ENCODE data around the gene SLC23A1.

The SLC23A1 gene

DNA sequence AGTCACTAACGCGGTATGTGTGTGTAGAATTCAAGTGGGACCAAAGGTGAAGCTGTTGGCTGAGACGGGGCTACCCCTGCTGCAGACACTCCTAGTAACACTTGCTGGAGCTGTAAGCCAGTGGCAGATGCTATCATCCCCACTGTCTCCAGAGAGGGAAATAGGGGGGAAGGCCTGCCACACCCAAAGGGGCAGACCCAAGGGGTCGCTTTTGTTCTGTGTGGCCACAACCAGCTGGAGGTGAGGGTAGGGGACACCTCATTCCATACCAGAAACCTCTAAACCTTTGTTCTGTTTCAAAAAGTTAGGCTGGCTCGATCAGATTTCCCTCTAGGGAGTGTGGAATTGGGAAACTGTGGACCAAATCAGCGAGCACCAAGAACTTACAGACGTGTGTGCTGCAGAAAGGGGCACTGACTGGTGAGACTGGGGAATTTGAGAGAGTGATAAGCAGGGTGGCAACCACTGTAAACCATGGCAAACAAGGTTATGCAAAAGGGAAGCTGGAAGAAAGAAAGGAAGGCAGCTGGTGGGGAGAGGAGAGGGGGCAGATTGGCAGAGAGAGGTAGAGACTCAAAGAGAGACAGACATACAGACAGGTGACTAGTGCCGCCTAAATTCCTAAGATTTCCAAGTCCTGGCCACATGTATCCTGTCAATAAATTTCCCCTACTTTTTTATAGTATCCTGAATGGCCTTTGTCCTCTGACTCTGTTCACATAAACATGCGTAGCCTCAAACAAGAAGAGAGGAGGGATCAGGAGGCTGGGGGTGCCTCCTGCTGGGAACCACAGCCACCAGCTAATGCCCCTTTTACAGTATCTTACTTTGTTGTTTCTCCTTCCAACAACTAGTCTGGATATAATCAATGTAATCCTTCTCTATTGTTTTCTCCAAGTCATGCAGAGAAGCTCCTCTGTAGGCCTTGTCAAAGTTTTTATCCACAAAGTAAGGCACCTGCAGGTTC, 36.4 kb upstream of the SLC23A1 start:
- DNase-seq (ENCODE audit: low spot score): no peak
- CTCF ChIA-PET: interaction anchor here (0.6 to 9.1 kb wide), 5 partner anchors 24 to 613 kb away, joined by 3 to 171 read pairs (median 4); no protein-coding TSS in a partner anchor
- POLR2A ChIA-PET (ENCODE audit: low non-redundant PET): no interaction called here
- H3K27ac ChIP-seq: 0 out of 2 replicates have a peak overlapping the region, but pooled peaks have one; percentile 4
- TF ChIP-seq, protein P1, sequence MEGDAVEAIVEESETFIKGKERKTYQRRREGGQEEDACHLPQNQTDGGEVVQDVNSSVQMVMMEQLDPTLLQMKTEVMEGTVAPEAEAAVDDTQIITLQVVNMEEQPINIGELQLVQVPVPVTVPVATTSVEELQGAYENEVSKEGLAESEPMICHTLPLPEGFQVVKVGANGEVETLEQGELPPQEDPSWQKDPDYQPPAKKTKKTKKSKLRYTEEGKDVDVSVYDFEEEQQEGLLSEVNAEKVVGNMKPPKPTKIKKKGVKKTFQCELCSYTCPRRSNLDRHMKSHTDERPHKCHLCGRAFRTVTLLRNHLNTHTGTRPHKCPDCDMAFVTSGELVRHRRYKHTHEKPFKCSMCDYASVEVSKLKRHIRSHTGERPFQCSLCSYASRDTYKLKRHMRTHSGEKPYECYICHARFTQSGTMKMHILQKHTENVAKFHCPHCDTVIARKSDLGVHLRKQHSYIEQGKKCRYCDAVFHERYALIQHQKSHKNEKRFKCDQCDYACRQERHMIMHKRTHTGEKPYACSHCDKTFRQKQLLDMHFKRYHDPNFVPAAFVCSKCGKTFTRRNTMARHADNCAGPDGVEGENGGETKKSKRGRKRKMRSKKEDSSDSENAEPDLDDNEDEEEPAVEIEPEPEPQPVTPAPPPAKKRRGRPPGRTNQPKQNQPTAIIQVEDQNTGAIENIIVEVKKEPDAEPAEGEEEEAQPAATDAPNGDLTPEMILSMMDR (conservative IDR thresholded peaks at IDR 0.05; ENCODE audit: low read depth): no peak

DNA sequence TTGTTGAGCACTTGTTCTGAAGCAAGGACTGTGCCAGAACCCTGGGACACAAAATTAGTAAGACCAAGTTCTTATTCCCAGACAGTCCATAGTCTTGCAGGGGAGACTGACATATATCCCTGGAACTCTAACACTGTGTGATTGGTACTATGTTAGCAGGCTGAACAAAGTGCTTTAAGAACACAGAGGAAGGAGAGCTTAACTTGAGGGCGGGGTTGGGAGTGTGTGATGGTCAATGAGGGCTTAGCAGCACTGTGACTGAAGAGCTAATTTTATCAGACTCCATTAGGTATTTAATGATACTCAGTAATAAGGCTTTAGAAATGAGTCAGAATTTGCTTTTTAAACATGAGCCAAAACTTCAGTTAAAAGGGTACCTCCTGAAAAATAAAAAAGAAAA, 35.7 kb upstream of the SLC23A1 start:
- CTCF ChIA-PET: interaction anchor here (9.1 kb wide), 1 partner anchor 95 kb away, joined by 171 read pairs; no protein-coding TSS in a partner anchor
- H3K27ac ChIP-seq: no peak overlapping the region
- no peak for DNase-seq (ENCODE audit: low spot score)
- POLR2A ChIA-PET (ENCODE audit: low non-redundant PET): interaction anchor here (0.7 kb wide), 1 partner anchor 22 kb away, joined by 3 read pairs; no protein-coding TSS in a partner anchor
- TF ChIP-seq, protein P1 (conservative IDR thresholded peaks at IDR 0.05; ENCODE audit: low read depth): no peak

DNA sequence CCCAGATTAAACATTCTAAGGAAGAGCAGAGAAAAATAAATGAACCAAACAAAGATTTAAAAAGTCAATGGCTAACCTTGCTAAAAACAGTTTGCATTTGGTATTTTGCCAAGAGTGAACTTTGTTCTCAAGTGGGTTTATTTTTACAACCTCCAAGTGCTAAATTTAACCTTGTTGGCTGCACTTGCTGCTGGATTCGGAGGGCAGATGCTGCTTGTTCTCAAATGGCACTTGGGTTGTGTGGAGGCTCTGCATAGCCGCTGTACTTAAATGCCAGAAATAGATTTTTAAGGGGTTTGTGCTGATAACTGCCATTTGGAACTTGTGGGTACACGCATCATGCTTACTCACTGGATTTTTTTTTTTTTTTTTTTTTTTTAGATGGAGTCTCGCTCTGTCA, 34.1 kb upstream of the SLC23A1 start:
- CTCF ChIA-PET: interaction anchor here (1.1 to 9.1 kb wide), 2 partner anchors 97 to 348 kb away, joined by 3 to 171 read pairs; no protein-coding TSS in a partner anchor
- TF ChIP-seq, protein P1 (conservative IDR thresholded peaks at IDR 0.05; ENCODE audit: low read depth): no peak
- DNase-seq (ENCODE audit: low spot score): no peak
- POLR2A ChIA-PET (ENCODE audit: low non-redundant PET): no interaction called here
- peak overlapping the region; percentile 41; the same call in 1 of the 2 replicates for H3K27ac ChIP-seq

DNA sequence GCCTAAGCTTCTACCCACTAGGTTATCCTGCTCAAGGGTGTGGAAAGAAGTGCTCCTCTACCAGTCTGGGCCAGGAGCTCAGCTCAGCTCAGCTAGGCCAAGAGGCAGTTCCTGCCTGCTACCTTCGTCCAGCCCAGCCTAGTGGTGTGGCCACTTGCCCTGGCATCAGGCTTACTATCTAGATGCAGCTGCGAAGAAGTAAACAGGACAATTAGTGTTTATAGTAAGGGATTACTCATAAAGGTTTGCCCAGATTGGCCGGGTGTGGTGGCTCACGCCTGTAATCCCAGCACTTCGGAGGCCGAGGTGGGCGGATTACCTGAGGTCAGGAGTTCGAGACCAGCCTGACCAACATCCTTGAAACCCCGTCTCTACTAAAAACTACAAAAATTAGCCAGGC, 33.6 kb upstream of the SLC23A1 start:
- H3K27ac ChIP-seq: peak overlapping the region; percentile 41
- ChIA-PET CTCF (interaction anchor here (1.1 to 1.7 kb wide), 2 partner anchors 97 to 349 kb away, joined by 3 to 7 read pairs; no protein-coding TSS in a partner anchor), POLR2A (ENCODE audit: low non-redundant PET) (no interaction called here)
- TF ChIP-seq, protein P1 (conservative IDR thresholded peaks at IDR 0.05; ENCODE audit: low read depth): no peak
- no peak for DNase-seq (ENCODE audit: low spot score)

DNA sequence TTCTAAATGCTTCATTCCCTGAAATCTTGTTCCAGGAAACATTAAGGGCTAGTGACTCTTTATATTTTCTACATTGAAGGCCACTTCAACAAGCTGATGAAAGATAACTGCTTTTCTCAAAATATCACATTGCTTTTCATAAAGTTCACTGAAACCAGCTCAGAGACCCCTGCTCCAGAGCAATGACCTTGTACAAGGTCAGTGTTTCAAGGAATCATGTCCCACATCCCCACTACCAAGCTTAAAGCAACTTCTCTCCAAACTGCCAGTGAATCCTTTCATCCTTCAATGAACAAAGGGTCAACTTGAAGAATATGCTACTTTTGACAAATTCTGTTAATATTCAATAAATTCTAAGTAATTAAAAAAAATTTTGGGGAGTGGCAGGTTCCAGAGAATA, 32.8 kb upstream of the SLC23A1 start:
- no peak for DNase-seq (ENCODE audit: low spot score)
- peak overlapping the region; percentile 79 for H3K27ac ChIP-seq
- CTCF ChIA-PET: interaction anchor here (0.6 to 1.7 kb wide), 4 partner anchors 46 to 349 kb away, joined by 3 to 7 read pairs (median 3); no protein-coding TSS in a partner anchor
- TF ChIP-seq, protein P1 (conservative IDR thresholded peaks at IDR 0.05; ENCODE audit: low read depth): no peak
- POLR2A ChIA-PET (ENCODE audit: low non-redundant PET): interaction anchor here (1.4 kb wide), 1 partner anchor 12 kb away, joined by 6 read pairs; the partner anchor contains the start of gene SPATA24

DNA sequence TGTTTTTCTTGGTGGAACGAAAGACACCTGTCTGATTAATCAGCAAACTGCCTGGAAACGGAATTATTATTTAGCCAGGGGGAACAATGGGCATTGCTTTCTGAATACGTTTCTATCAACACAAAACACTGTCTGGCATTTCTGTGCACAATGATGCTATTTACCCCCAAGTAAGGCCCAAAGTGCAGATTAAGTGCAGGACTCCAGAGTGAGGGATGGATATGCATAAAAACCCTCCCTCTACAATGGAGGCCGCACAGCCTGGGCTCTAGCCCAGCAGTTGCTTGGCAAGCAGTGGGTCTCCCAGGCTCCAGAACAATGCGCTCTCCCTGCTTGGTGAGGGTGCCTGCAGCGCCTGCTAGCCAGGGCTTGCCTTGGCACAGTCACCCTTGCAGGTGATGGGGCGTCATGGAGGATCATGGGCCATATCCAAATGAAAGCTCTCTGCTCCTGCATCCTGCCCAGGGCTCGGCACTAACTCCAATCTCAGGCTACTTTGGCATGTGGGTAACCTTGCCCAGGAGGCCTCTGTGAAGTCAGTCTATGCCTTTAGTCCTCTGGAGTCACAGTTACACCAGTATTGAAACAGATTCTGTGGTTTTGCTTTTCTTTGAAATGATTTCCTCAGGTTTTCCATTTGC, 32.2 kb upstream of the SLC23A1 start:
- POLR2A ChIA-PET (ENCODE audit: low non-redundant PET): interaction anchor here (1.4 kb wide), 1 partner anchor 12 kb away, joined by 6 read pairs; the partner anchor contains the start of gene SPATA24
- CTCF ChIA-PET: interaction anchor here (0.8 to 1.7 kb wide), 2 partner anchors 98 to 102 kb away, joined by 3 to 7 read pairs; no protein-coding TSS in a partner anchor

More for the DNA sequence above, 32.2 kb upstream of the SLC23A1 start:
- TF ChIP-seq, protein P1 (conservative IDR thresholded peaks at IDR 0.05; ENCODE audit: low read depth): no peak
- H3K27ac ChIP-seq: peak overlapping the region; percentile 79
- DNase-seq (ENCODE audit: low spot score): peak; percentile 55
